Erythroblast (primary cell): ENCODE results near the gene MYO15B.

Experiments
- DNase-seq, 2 experiments: peaks; one replicate each; lab custom pipeline; 2025; lab: John Stamatoyannopoulos, UW
- GATA1 ChIP-seq: IDR thresholded peaks from 2 replicates; pipeline ENCODE4 v1.6.1; 2011; ENCODE audit warnings: low read depth, mild to moderate bottlenecking, control low read depth, low read length, moderate library complexity
- POLR2A ChIP-seq: IDR thresholded peaks from 2 replicates; pipeline ENCODE4 v1.6.1; 2011; ENCODE audit warnings: mild to moderate bottlenecking, low read length

The MYO15B gene

GRCh38 chr17:75587675-75588595, at the start of gene MYO15B:
Gene MYO15B (plus strand): TSS chr17:75587800. CDS start chr17:75588058, 258 bp downstream.
- TF ChIP-seq POLR2A: peak; percentile 14
- TF ChIP-seq GATA1: no peak
- DNase-seq: peak; percentile 69 to 76

DNA sequence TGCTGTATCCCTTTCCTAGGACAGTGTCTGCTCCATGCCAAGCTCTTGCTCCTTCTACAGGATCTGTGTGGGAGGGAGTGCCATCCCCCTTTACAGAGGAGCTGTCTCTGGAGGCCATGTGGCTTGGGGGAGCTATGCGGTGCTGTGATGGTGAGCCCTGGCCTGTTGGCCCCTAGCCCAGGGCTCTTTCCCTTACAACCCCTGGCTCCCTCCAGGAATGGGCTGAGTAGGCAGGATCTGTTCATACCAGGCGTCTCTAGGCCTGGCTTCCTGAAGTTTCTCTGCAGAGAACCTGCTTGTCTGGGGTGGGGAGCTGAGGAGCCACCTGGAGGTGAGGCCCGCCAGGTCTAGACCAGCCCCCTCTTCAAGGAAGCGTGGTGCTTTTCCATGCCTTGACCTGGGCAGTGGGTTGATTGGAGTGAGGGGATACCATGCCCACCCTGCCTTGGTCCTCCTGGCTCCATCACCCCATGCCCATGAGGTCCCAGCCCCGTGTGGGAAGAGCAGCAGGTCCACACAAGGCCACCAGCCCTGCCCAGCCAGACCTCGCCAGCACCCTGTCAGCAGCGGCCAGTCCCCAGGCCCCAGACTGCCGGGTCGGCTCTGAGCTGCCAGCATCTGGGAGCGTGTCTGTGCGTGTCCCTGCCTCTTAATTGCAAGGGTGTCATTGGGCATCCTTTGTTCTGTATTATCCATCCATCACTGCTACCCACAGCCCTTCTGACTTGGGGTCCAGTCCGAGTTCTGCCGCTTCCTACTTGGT, 47.5 kb upstream of the MYO15B start:
- TF ChIP-seq POLR2A (no peak), GATA1 (no peak)
- no peak for DNase-seq

DNA sequence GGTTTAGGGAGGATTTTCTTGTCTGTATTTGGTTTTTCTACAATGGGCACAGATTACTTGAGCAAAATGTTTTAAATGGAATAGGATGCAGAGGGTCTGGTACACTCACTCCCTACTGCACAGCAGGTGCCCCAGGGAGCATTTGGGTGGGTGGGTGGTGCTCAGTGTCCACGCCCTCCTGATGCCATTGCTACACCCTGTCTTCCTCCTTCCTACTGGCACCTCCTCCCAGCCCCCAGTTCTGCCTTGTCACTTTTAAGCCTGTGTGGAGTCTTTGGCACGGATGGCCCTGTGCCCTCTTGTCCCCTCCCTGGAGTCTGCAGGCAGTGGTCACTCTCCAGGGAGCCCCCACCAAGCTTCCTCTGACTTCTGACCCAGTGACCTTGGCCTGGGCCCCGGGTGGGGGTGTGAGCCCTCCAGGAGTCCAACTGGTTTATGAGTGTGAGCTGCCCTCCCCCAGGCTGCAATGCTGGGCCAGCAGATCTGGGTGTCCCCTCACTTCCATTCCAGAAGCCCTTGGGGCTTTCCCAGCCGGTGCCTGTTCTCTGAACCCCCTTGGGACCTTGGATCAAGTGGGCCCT, 46.6 kb upstream of the MYO15B start:
- no peak for DNase-seq
- TF ChIP-seq POLR2A (no peak), GATA1 (no peak)

DNA sequence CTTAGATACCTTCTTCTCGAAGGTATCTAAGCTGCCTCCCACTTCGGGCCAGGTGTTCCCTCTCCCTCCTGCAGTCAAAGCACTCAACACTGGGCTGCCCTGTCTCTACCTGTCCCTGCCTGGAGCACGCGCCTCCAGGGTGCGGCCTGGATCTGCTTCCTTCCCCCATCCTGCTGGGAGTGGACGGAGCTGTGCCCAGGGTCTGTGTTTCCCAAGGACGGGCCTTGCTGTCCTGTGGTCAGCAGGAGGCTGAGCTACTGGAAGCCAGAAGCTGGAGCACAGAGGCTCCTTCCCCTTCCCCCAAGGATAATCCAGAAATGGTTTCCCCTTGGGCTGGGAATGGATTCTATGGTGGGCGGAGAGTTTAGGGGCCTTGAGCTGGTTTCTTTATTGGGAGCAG, 45.4 kb upstream of the MYO15B start:
- DNase-seq: no peak
- no peak for TF ChIP-seq POLR2A
- TF ChIP-seq GATA1: no peak

- DNase-seq: no peak
- TF ChIP-seq POLR2A (no peak), GATA1 (no peak)
Observed at GRCh38 chr17:75542728-75543336, 44.8 kb upstream of the MYO15B start.

DNA sequence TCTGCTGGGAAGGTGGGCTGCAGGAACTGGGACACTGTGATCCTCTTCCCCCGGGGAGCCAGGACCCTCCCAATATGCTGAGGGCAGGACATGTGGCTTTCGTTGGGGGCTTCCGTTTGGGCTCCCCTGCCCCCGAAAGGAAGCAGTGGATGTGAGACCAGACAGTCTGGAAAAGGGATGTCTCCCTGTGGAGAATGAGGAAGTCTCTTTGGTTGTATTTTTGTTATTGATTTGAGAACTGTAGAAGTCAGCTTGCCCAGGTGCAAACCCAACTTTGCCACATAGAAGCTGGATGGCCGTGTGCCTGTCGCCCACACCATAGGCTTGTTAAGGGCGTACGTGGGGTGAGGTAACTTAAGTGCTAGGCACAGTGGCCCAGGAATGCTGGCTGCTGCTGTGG, 43.4 kb upstream of the MYO15B start:
- TF ChIP-seq GATA1 (no peak), POLR2A (no peak)
- DNase-seq: no peak

- no peak for DNase-seq
- TF ChIP-seq GATA1 (no peak), POLR2A (no peak)
Observed at GRCh38 chr17:75546181-75546580, 41.4 kb upstream of the MYO15B start.

DNA sequence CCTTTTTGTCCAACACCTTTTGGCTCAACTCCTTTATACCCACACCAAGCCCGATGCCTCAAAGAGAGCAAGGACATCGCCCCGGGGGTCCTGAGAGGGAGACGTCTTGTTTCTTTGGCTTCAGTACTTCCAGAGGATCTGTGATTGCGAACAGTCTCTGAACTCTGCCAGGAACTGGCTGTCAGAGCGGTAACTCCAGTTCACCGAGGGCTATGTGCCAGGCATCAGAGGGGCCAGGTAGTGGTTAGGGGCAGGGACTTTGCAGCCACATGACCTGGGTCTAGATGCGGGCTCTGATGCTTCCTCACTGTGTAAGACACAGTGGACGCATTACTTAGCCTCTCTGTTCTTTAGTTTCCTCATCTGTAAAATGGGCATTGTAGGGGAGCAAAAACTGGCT, 40.5 kb upstream of the MYO15B start:
- no peak for DNase-seq

DNA sequence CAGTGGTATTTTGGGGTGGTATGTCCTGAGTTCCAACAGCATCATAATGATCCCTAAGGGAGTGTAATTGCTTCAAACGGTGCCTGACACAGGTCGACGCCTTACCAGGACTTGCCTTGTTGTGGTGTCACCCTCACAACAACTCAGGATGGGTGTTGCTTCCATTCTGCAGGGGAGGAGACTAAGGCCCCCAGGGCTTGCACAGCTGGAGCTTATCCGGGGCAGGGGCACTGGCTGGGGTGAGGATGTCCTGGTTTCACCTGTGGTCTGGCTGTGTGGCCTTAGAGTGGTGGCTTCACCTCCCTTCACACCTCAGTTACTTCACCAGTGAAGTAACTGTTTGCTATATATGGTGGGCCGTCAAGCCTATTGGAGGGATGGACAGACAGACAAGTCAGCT, 38.8 kb upstream of the MYO15B start:
- no peak for TF ChIP-seq POLR2A
- TF ChIP-seq GATA1: no peak
- DNase-seq: no peak

More for the DNA sequence above, 40.5 kb upstream of the MYO15B start:
- no peak for TF ChIP-seq GATA1
- TF ChIP-seq POLR2A: no peak

GRCh38 chr17:75549246-75550138, 38.1 kb upstream of the MYO15B start:
- no peak for TF ChIP-seq GATA1
- TF ChIP-seq POLR2A: no peak

GRCh38 chr17:75550139-75550465, 37.5 kb upstream of the MYO15B start:
- no peak for DNase-seq
- TF ChIP-seq GATA1 (no peak), POLR2A (no peak)

More at GRCh38 chr17:75549246-75550138, 38.1 kb upstream of the MYO15B start:
- no peak for DNase-seq

DNA sequence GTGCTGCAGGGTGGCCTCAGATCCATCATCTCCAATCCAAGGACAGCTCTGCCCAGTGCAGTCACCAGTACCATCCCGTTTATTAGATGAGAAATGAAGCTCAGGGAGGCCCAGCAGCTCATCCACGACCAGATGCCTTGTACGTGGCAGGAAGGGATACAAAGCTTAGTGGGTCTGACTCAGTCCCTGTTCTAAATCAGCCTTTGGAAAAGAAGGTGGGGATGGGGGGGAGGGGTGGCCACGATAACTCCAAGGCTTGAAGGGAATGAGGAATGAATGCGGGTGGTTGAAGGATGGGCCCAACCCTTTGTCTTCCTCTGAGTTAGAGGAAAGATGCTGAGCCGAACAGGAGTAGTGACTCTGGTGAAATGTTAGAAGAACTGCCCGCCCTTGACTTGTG, 36.3 kb upstream of the MYO15B start:
- no peak for DNase-seq
- TF ChIP-seq GATA1: no peak
- TF ChIP-seq POLR2A: no peak
